Hepatocyte (in vitro differentiated cells): ENCODE data around the gene ELOVL5.

Source experiments
- EZH2 ChIP-seq: fragments of 200-600 bp; sonication (generic); IDR thresholded peaks from 2 replicates; pipeline ENCODE4 v1.6.1; 2016; ENCODE audit warnings: antibody characterized with exemption, mild to moderate bottlenecking, borderline replicate concordance
- TF ChIP-seq, protein P1 (sequence below): fragments of 200-600 bp; sonication (generic); IDR thresholded peaks from 2 replicates; pipeline ENCODE4 v1.5.1; 2016; ENCODE audit warnings: antibody characterized with exemption, mild to moderate bottlenecking; ENCODE audit not compliant: poor library complexity

DNA sequence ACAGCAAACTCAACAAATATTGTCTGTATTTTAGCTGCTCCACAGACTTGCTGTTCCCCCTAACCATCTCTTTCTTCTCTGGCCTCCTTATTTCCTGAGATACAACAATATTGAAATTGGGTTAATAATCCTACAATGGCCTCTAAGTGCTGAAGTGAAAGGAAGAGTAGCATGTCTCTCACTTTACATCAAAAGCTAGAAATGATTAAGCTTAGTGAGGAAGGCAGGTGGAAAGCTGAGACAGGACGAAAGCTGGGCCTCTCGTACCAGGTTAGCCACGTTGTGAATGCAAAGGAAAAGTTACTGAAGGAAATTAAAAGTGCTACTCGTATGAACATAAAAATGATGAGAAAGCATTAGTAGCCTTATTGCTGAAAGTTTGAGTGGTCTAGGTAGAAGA is 63.8 kb downstream of the ELOVL5 start:
- TF ChIP-seq, protein P1, sequence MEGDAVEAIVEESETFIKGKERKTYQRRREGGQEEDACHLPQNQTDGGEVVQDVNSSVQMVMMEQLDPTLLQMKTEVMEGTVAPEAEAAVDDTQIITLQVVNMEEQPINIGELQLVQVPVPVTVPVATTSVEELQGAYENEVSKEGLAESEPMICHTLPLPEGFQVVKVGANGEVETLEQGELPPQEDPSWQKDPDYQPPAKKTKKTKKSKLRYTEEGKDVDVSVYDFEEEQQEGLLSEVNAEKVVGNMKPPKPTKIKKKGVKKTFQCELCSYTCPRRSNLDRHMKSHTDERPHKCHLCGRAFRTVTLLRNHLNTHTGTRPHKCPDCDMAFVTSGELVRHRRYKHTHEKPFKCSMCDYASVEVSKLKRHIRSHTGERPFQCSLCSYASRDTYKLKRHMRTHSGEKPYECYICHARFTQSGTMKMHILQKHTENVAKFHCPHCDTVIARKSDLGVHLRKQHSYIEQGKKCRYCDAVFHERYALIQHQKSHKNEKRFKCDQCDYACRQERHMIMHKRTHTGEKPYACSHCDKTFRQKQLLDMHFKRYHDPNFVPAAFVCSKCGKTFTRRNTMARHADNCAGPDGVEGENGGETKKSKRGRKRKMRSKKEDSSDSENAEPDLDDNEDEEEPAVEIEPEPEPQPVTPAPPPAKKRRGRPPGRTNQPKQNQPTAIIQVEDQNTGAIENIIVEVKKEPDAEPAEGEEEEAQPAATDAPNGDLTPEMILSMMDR = no peak
- TF ChIP-seq EZH2 = no peak
